ENCODE results near the gene TBC1D26.
"Not testable (repeated sequence)": the region's sequence is repeated elsewhere in the genome, so short reads cannot be mapped to it uniquely, and the experiment has no call there.

TBC1D26 gene

GRCh38 chr17:15742921-15743320 lies 10.8 kb downstream of the TBC1D26 start:
- no peak for DNase-seq (ENCODE audit: low read depth in 1 of 2, low spot score in 1 of 2)

DNA sequence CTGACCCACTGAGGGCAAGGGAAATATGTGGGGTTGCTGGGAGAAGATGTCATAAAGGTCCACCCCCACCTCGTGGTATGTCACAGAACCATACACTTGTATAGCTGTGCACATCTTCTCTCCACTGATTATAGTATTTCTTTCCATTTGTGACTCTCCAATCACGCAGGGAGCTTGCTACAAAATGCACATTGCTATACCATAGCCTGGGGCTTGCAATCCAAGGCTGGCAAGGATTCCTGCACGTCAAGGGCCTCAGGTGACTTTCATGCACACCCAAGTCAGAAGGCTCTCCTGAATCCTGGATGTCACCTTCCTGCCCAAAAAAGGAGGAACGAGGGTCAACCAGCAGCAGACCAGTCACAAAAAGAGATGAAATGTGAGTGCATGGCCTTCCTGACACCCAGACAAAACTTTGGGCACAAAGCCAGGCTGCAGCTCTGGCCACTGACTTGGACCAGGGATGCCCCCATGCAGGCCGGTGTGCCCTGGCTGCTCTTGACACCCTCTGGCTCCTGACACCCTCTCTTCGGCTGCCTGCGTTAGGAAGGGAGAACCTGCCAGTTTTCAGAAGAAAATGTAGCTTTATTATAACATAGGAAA lies 12.1 kb downstream of the TBC1D26 start:
- no peak for DNase-seq (ENCODE audit: low read depth in 1 of 2, low spot score in 1 of 2)

- no peak for DNase-seq (ENCODE audit: low read depth in 1 of 2, low spot score in 1 of 2)
Measured at GRCh38 chr17:15744885-15745284, 12.8 kb downstream of the TBC1D26 start.

DNA sequence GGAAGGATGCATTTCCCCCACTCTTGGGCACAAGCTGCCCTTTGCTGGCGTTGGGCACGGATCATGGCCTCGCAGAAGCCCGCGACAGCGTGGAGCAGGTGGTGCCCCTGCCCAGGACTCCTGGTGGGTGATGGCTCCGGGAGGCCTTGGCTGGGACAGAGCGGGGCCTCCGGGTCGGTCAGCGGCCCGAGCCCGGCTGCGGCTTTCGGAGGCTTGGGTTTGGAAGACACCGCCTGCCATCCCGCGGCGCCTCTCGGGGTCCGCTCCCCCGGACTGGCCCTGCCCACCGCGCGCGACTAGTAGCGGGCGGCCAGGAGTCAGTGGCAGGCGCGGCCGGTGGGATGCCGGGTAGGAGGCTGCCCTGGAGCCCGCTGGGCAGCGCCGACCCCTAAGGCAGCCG lies 17.3 kb downstream of the TBC1D26 start:
- DNase-seq (ENCODE audit: low read depth in 1 of 2, low spot score in 1 of 2) = not testable (repeated sequence)

- DNase-seq (ENCODE audit: low read depth in 1 of 2, low spot score in 1 of 2) = not testable (repeated sequence)
Measured at GRCh38 chr17:15768865-15769533, 36.9 kb downstream of the TBC1D26 start.

GRCh38 chr17:15770679-15771078 lies 38.6 kb downstream of the TBC1D26 start:
- not testable (repeated sequence) for DNase-seq (ENCODE audit: low read depth in 1 of 2, low spot score in 1 of 2)

DNA sequence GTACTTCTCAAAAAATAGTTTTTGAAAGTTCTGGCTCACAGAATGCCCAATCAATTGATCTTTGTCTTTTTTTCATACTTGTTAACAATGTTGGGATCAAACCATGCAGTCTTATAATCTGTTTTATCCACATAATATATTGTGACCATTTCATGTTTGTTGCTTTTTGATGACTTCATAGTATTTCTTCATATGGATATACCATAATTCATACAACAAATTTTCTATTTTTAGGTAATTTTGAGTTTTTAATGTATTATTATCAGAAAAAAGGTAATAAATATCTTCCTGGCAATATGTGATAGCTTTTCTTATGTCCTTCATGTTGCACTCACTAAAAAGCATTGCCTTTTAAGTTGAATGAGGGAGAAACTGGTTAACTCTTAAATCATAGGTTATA lies 44.8 kb downstream of the TBC1D26 start:
- no peak for DNase-seq (ENCODE audit: low read depth in 1 of 2, low spot score in 1 of 2)

GRCh38 chr17:15777297-15777696 lies 45.2 kb downstream of the TBC1D26 start:
- no peak for DNase-seq (ENCODE audit: low read depth in 1 of 2, low spot score in 1 of 2)

DNA sequence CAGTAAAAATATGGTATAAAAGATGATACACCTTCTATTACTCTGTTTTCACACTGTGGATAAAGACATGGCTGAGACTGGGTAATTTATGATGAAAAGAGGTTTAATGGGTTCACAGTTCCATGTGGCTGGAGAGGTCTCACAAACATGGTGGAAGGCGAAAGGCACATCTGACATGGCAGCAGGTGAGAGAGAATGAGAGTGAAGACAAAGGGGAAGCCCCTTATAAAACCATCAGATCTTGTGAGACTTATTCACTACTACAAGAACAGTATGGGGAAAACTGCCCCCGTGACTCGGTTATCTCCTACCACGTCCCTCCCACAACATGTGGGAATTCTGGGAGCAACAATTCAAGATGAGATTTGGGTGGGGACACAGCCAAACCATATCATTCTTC lies 45.6 kb downstream of the TBC1D26 start:
- DNase-seq (ENCODE audit: low read depth in 1 of 2, low spot score in 1 of 2) = no peak

DNA sequence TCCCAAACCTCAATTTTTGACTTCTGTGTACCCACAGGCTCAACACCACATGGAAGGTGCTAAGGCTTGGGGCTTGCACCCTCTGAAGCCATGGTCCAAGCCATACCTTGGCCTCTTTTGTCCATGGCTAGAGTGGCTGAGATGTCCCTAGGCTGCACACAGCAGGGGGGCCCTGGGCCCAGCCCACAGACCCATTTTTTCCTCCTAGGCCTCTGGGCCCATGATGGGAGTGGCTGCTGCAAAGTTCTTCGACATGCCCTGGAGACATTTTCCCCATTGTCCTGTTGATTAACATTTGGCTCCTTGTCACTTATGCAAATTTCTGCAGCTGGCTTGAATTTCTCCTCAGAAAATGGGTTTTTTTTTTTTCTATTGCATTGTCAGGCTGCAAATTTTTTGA lies 47.0 kb downstream of the TBC1D26 start:
- DNase-seq (ENCODE audit: low read depth in 1 of 2, low spot score in 1 of 2) = no peak

DNA sequence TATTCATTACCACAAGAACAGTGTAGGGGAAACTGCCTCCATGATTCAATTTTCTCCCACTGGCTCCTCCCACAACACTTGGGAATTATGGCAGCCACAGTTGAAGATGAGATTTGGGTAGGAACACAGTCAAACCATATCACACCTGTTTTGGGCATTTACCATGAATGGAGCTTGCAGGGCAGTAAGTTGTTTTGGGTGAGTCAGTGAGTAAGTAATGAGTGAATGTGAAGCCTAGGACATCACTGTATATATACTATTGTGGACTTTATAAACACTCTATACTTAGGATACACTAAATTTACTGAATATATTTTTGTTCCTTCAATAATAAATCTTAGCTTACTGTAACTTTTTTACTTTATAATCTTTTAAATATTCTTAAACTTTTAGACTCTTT lies 48.1 kb downstream of the TBC1D26 start:
- no peak for DNase-seq (ENCODE audit: low read depth in 1 of 2, low spot score in 1 of 2)

DNA sequence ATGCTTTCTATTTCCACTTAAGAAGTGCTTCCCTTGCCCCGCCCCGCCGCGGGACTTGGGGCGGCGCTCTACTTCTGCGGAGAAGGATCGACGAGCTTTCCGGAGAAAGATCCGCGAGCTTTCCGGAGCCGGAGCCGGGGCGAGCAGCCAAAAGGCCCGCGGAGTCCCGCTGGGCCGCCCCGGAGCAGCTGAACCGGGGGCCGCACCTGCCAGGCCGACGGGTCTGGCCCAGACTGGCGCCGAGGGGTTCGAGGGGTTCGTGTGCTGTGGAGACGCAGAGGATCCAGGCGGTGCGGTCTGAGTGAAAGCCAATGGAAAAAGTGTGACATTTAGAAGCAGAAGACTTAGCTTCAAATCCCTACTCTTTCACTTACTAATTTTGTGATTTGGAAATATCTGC lies 50.8 kb downstream of the TBC1D26 start:
- DNase-seq (ENCODE audit: low read depth in 1 of 2, low spot score in 1 of 2) = no peak

DNA sequence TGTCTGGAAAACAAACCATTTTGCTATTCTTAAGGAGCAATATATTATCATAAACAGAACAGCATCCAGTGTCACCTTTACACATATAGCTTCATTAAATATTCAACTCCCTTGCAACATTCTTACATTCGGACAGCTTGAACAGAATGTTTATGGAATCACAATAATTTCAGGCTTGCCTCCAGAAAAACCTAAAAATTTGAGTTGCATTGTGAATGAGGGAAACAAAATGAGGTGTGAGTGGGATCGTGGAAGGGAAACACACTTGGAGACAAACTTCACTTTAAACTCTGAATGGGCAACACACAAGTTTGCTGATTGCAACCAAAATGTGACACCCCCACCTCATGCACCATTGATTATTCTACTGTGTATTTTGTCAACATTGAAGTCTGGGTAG lies 51.4 kb downstream of the TBC1D26 start:
- DNase-seq (ENCODE audit: low read depth in 1 of 2, low spot score in 1 of 2) = no peak

- DNase-seq (ENCODE audit: low read depth in 1 of 2, low spot score in 1 of 2) = not testable (repeated sequence)
Measured at GRCh38 chr17:15784351-15784750, 52.3 kb downstream of the TBC1D26 start.

DNA sequence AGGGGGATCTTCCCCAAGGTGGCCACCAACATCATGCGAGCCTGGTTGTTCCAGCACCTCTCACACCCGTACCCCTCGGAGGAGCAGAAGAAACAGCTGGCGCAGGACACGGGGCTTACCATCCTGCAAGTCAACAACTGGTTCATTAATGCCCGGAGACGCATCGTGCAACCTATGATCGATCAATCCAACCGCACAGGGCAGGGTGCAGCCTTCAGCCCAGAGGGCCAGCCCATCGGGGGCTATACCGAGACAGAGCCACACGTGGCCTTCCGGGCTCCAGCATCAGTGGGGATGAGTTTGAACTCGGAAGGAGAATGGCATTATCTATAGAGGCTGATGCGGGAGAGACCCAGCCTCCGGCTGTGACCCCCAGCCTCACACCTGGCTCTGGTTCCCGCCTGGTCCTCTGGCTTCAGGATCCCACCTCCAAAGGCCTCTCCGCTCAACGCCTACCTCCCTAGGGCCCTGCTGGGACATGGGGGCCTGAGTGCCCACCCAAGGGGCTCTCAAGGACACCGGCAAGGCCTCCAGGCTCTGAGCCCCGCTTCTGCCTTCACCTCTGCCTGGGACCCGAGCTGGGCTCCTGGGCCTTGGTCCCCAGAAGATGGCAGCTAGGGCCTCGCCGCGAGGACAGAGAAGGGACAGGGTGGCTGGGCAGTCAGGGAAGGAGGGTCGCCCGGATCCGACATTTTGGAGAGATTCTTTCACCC lies 55.4 kb downstream of the TBC1D26 start:
- not testable (repeated sequence) for DNase-seq (ENCODE audit: low read depth in 1 of 2, low spot score in 1 of 2)

DNA sequence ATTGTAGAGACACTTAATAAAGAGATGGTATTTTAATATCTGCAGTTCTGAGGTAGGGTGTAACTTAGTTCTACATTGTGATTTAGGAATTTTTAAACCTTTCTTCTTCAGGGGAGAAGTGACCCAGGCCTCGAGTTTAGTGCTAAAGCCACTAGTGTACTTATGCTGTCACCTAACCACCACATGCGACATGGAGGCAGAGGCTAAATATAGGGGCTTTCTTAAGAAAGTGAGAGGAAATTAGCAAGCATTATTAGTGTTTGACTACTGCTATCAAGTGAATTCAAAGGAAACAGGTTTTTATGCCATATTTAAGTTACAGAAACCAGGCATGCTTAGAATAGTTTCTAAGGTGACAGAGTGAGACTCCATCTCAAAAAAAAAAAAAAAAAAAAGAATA lies 56.3 kb downstream of the TBC1D26 start:
- not testable (repeated sequence) for DNase-seq (ENCODE audit: low read depth in 1 of 2, low spot score in 1 of 2)
